B cell (primary cell): ENCODE results near the gene AGAP1. TPM values are rescaled to one million over a fixed set of nuclear protein-coding genes. Genes with fewer than 3 reads are reported as not detected.

Experiments
- ATAC-seq: fragments of 200-7000 bp; cut with Tn5 transposase; one replicate; pipeline ENCODE4 v1.10.0; 2021; ENCODE audit warnings: low read depth, mild to moderate bottlenecking, moderate number of reproducible peaks, moderate library complexity
- CTCF ChIA-PET: fragments of 350-600 bp; sonication (Branson Sonifier 250); formaldehyde crosslinking; loops from one replicate; lab custom pipeline; 2021; ENCODE audit warnings: antibody characterized with exemption, inconsistent platforms; lab: Charles Lee
- POLR2A ChIA-PET: fragments of 350-600 bp; sonication (Branson Sonifier 250); formaldehyde crosslinking; loops from one replicate; lab custom pipeline; 2021; ENCODE audit warnings: antibody characterized with exemption; lab: Charles Lee
- DNase-seq: peaks from one replicate; pipeline ENCODE4 v3.0.0; 2013
- H2AFZ ChIP-seq: 2 replicates; pipeline ENCODE4 v1.6.1; 2012; ENCODE audit warnings: mild to moderate bottlenecking, low read depth, low read length; ENCODE audit not compliant: insufficient read depth, poor library complexity, severe bottlenecking
- H3K27ac ChIP-seq, 2 donors: 1 replicate in 1 of 2; 2 replicates in 1 of 2; pipeline ENCODE4 v1.5.1; 2012 to 2013; ENCODE audit warnings: low read length in 2 of 2, mild to moderate bottlenecking in 2 of 2, moderate library complexity in 1 of 2
- H3K27me3 ChIP-seq, 4 experiments: fragments of 200-600 bp in 1 of 4; sonication (generic) in 1 of 4; replicated peaks in 1 of 4; 1 replicate in 2 of 4; 2 replicates in 2 of 4; pipeline versions ENCODE4 v1.6.1 to v1.7.0; 2013 to 2016; ENCODE audit warnings: low read length in 3 of 4, mild to moderate bottlenecking in 2 of 4, mixed read lengths in 1 of 4, moderate library complexity in 1 of 4; ENCODE audit not compliant: insufficient read depth in 4 of 4, control insufficient read depth in 3 of 4; ENCODE audit errors: control extremely low read depth in 1 of 4
- H3K36me3 ChIP-seq, 2 experiments: replicated peaks in 1 of 2; 1 replicate in 1 of 2; 2 replicates in 1 of 2; pipeline versions ENCODE4 v1.6.1 to v1.7.1; 2013; ENCODE audit warnings: low read length in 1 of 2; ENCODE audit not compliant: insufficient read depth in 2 of 2, control insufficient read depth in 1 of 2; ENCODE audit errors: control extremely low read depth in 1 of 2, extremely low read depth in 1 of 2
- H3K4me1 ChIP-seq, 2 donors: fragments of 200-600 bp in 1 of 2; sonication (generic) in 1 of 2; 1 replicate in 1 of 2; 2 replicates in 1 of 2; pipeline versions ENCODE4 v1.5.1 to v1.6.1; 2013 to 2017; ENCODE audit warnings: low read length in 2 of 2; ENCODE audit not compliant: control insufficient read depth in 2 of 2, insufficient read depth in 2 of 2
- H3K4me2 ChIP-seq: replicated peaks from 2 replicates; pipeline ENCODE3; 2012; ENCODE audit warnings: mild to moderate bottlenecking, low read depth, low read length; ENCODE audit not compliant: poor library complexity, severe bottlenecking
- H3K4me3 ChIP-seq, 5 experiments: fragments of 200-600 bp in 1 of 5; sonication (generic) in 1 of 5; 1 replicate in 3 of 5; 2 replicates in 2 of 5; pipeline versions ENCODE4 v1.5.1 to v1.7.0; 2011 to 2016; ENCODE audit warnings: low read length in 4 of 5, mild to moderate bottlenecking in 4 of 5, low read depth in 2 of 5, control low read depth in 1 of 5, moderate library complexity in 1 of 5; ENCODE audit not compliant: insufficient read depth in 1 of 5; ENCODE audit errors: control extremely low read depth in 1 of 5, extremely low read depth in 1 of 5
- H3K79me2 ChIP-seq: fragments of 200-600 bp; sonication (generic); one replicate; pipeline ENCODE4 v1.6.0; 2016; ENCODE audit warnings: low read length; ENCODE audit not compliant: control insufficient read depth, insufficient read depth
- H3K9ac ChIP-seq: fragments of 200-600 bp; sonication (generic); 2 replicates; pipeline ENCODE4 v1.6.1; 2017; ENCODE audit warnings: mild to moderate bottlenecking, low read length, moderate library complexity
- H3K9me3 ChIP-seq, 3 donors: one replicate each; pipeline versions ENCODE4 v1.6.1 to v1.7.1; 2013; ENCODE audit warnings: low read length in 2 of 3; ENCODE audit not compliant: control insufficient read depth in 2 of 3, insufficient read depth in 1 of 3; ENCODE audit errors: control extremely low read depth in 1 of 3
- H4K20me1 ChIP-seq: 2 replicates; pipeline ENCODE4 v1.6.0; 2012; ENCODE audit warnings: mild to moderate bottlenecking, low read length; ENCODE audit not compliant: insufficient read depth, control insufficient read depth, poor library complexity, severe bottlenecking
- H3K27ac Mint-ChIP-seq: one replicate; pipeline ENCODE4 v1.8.0; 2021; ENCODE audit warnings: mixed read lengths
- H3K27me3 Mint-ChIP-seq: one replicate; pipeline ENCODE4 v1.8.0; 2021; ENCODE audit warnings: mixed read lengths
- H3K4me1 Mint-ChIP-seq: one replicate; pipeline ENCODE4 v1.8.0; 2021; ENCODE audit warnings: mixed read lengths
- H3K4me3 Mint-ChIP-seq: one replicate; pipeline ENCODE4 v1.8.0; 2021; ENCODE audit warnings: mixed read lengths
- H3K9me3 Mint-ChIP-seq: one replicate; pipeline ENCODE4 v1.8.0; 2022; ENCODE audit warnings: mixed read lengths; ENCODE audit not compliant: insufficient read depth
- CTCF ChIP-seq: fragments of 200-600 bp; IDR thresholded peaks from one replicate; pipeline ENCODE4 v1.8.0; 2022; ENCODE audit warnings: antibody characterized with exemption, mild to moderate bottlenecking
- EZH2 ChIP-seq: IDR thresholded peaks from 2 replicates; pipeline ENCODE4 v1.6.1; 2012; ENCODE audit warnings: borderline replicate concordance, low read depth, mild to moderate bottlenecking, moderate library complexity, low read length; ENCODE audit not compliant: insufficient read depth, poor library complexity, severe bottlenecking
- WGBS: methylation state at CpG from one replicate; pipeline ENCODE4 v1.1.5; 2013; ENCODE audit warnings: missing lambda C conversion rate; ENCODE audit not compliant: insufficient coverage; 5-methylcytosine and 5-hydroxymethylcytosine counted together
- intact Hi-C: fragments of 100-400 bp; cut with micrococcal nuclease; formaldehyde crosslinking; loops from one replicate; pipeline ENCODE4 v1.10.0; 2022
- polyA plus RNA-seq: library from polyadenylated mRNA; depleted of rRNA; stranded (reverse); fragments of >200 nt; gene quantifications from 2 replicates; pipeline ENCODE4 v1.2.3, GENCODE V29; 2012
- total RNA-seq, 2 donors: library from RNA; stranded (reverse); fragments of 120-200 nt in 1 of 2; gene quantifications; 1 replicate in 1 of 2; 2 replicates in 1 of 2; pipeline versions ENCODE4 v1.2.3 to v1.2.4, GENCODE V29; 2013 to 2022

Gene AGAP1
- total and polyA plus RNA-seq, 2 donors (not counting 1 experiment from before 2014, with no cell fraction given) = 0.01 TPM; not detected in 1

DNA sequence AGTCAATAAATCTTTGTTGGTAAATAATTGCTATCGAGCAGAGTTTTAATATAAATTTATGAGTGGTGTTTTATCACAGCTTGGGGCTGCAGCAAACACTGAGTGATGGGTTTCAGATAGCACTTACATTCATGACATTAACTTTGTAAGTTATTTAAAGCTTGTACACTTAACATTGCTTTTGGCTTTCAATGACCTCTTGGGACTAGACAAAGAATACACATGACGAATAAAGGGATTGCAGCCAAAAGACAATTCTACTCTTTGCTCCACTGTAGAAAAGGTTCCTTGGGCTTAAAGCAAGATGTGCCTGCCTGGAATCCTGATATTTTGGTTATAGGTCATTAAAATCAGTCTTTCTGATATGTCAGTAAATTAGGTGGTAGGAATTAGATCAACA, 374.8 kb downstream of the AGAP1 start:
- H3K4me1 Mint-ChIP-seq = no peaks in the 10 kb centered on the region
- TF ChIP-seq EZH2 = no peak
- TF ChIP-seq CTCF = no peak
- no peak overlapping the region for H3K27ac ChIP-seq

DNA sequence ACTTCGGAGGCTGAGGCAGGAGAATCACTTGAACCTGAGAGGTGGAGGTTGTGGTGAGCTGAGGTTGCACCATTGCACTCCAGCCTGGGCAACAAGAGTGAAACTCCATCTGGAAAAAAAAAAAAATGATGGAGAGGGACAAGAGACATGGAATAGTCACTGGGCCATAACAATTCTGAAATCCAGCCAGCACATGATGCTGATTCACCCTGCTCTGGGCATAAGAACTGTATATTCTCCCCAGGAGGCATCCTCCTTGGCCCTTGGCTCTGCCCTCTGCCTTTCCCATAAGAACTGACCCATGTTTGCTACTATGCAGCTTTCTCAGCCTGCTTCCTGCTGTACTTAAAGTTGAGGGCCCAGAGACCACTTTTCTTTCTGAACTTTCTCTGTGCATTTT, 376.7 kb downstream of the AGAP1 start:
- DNase-seq (no peak), ATAC-seq (no peak)
- ChIA-PET POLR2A (no interaction called here), CTCF (no interaction called here)
- TF ChIP-seq CTCF (no peak), EZH2 (no peak)
- Mint-ChIP-seq H3K27ac (no peak overlapping the region), H3K4me1 (no peaks in the 10 kb centered on the region), H3K4me3 (no peak overlapping the region), H3K9me3 (peaks cover 3% of the 10 kb centered on the region), H3K27me3 (peaks cover 5% of the 10 kb centered on the region)
- H3K79me2 ChIP-seq = no peaks in the 10 kb centered on the region
- H3K4me3 ChIP-seq = no peak overlapping the region
- WGBS = 71% methylated on average over 1 of the region's 1 CpG
- no peaks in the 10 kb centered on the region for H3K4me1 ChIP-seq
- no peak overlapping the region for H3K27ac ChIP-seq
- no peaks in the 10 kb centered on the region for H3K27me3 ChIP-seq
- H3K4me2 ChIP-seq = no peak overlapping the region
- no peaks in the 10 kb centered on the region for H4K20me1 ChIP-seq
- intact Hi-C loops = no loop called here
- H3K9me3 ChIP-seq = peaks cover 0 to 25% (median 0%) of the 10 kb centered on the region in 3 donors
- no peak overlapping the region for H3K9ac ChIP-seq
- no peaks in the 10 kb centered on the region for H3K36me3 ChIP-seq
- H2AFZ ChIP-seq = no peak overlapping the region

More for the DNA sequence above, 374.8 kb downstream of the AGAP1 start:
- H3K4me2 ChIP-seq = no peak overlapping the region
- H3K9me3 ChIP-seq = peaks cover 0 to 24% (median 0%) of the 10 kb centered on the region in 3 donors
- no CpG with 5 or more reads among the region's 2 CpGs for WGBS
- ChIA-PET POLR2A (no interaction called here), CTCF (no interaction called here)
- H3K4me3 Mint-ChIP-seq = no peak overlapping the region
- H3K36me3 ChIP-seq = no peaks in the 10 kb centered on the region
- peaks cover 18% of the 10 kb centered on the region for H3K27me3 Mint-ChIP-seq
- H4K20me1 ChIP-seq = no peaks in the 10 kb centered on the region
- no peak overlapping the region for H3K27ac Mint-ChIP-seq
- H3K27me3 ChIP-seq = no peaks in the 10 kb centered on the region
- DNase-seq = no peak
- ATAC-seq = no peak
- H3K4me3 ChIP-seq = no peak overlapping the region
- no peak overlapping the region for H3K9ac ChIP-seq
- H3K9me3 Mint-ChIP-seq = peaks cover 3% of the 10 kb centered on the region
- H2AFZ ChIP-seq = no peak overlapping the region
- H3K4me1 ChIP-seq = no peaks in the 10 kb centered on the region
- intact Hi-C loops = no loop called here
- H3K79me2 ChIP-seq = no peaks in the 10 kb centered on the region
